Breast epithelium (tissue), 4 donors: ENCODE measurements around the gene CYTH2. TPM values are rescaled to one million over a fixed set of nuclear protein-coding genes. Genes with fewer than 3 reads are reported as not detected.

Experiments
- DNase-seq, 2 donors: peaks; one replicate each; pipeline ENCODE4 v3.0.0-alpha.2; 2019; ENCODE audit warnings: low spot score in 2 of 2
- H3K27ac ChIP-seq, 2 donors: fragments of 200-600 bp; sonication (generic) in 1 of 2; one replicate each; pipeline ENCODE4 v1.5.1; 2016 to 2019; ENCODE audit warnings: mild to moderate bottlenecking in 1 of 2
- H3K27me3 ChIP-seq, 2 donors: fragments of 200-600 bp; sonication (generic) in 1 of 2; one replicate each; pipeline versions ENCODE4 v1.5.1 to v1.6.0; 2017 to 2019; ENCODE audit warnings: control low read depth in 1 of 2, mild to moderate bottlenecking in 1 of 2
- H3K36me3 ChIP-seq: fragments of 200-600 bp; one replicate; pipeline ENCODE4 v1.5.1; 2019
- H3K4me1 ChIP-seq, 2 donors: fragments of 200-600 bp; sonication (generic); one replicate each; pipeline ENCODE4 v1.5.1; 2016 to 2019; ENCODE audit warnings: control low read depth in 1 of 2
- H3K4me3 ChIP-seq, 3 donors: fragments of 200-600 bp; sonication (generic); 1 replicate in 2 of 3; 2 replicates in 1 of 3; pipeline ENCODE4 v1.5.1; 2016 to 2019; ENCODE audit warnings: mild to moderate bottlenecking in 3 of 3, moderate library complexity in 2 of 3
- H3K9me3 ChIP-seq, 2 donors: fragments of 200-600 bp; sonication (generic) in 1 of 2; one replicate each; pipeline ENCODE4 v1.5.1; 2016 to 2019; ENCODE audit warnings: control low read depth in 1 of 2
- CTCF ChIP-seq, 3 donors: fragments of 450-650 bp; IDR thresholded peaks; one replicate each; pipeline ENCODE4 v1.5.1; 2016 to 2017; ENCODE audit warnings: antibody characterized with exemption in 3 of 3, mild to moderate bottlenecking in 3 of 3, moderate library complexity in 3 of 3
- POLR2A ChIP-seq: fragments of 450-650 bp; IDR thresholded peaks from one replicate; pipeline ENCODE4 v1.6.1; 2016; ENCODE audit warnings: antibody characterized with exemption, mild to moderate bottlenecking, moderate library complexity
- POLR2AphosphoS5 ChIP-seq, 3 donors: sonication (generic); formaldehyde crosslinking; IDR thresholded peaks; one replicate each; pipeline ENCODE4 v1.6.1; 2017; ENCODE audit warnings: antibody characterized with exemption in 3 of 3
- intact Hi-C: fragments of 100-400 bp; cut with DNase I; formaldehyde crosslinking; loops from one replicate; pipeline ENCODE4 v1.15.1; 2023; ENCODE audit warnings: low total_unique reads
- total RNA-seq, 3 donors: library from RNA; depleted of rRNA; stranded (reverse); fragments of >200 nt; gene quantifications; one replicate each; pipeline ENCODE4 v1.1.0, GENCODE V29; 2016

Gene CYTH2
- total RNA-seq, 3 donors from 2014 or later = 42.2 to 74.7 (median 70.4) TPM

- intact Hi-C loops = no loop called here
- peaks cover 8 to 21% of the 10 kb centered on the region in 2 donors for H3K27me3 ChIP-seq
- no peak for DNase-seq
These were observed 28.8 kb downstream of the CYTH2 start for GRCh38 chr19:48497728-48498594.

GRCh38 chr19:48498595-48499311, 29.6 kb downstream of the CYTH2 start:
- Histone ChIP-seq H3K9me3 (no peaks in the 10 kb centered on the region), H3K4me3 (peak overlapping the region in 2 of 3 donors; percentile 39 to 54), H3K27me3 (peaks cover 8 to 21% of the 10 kb centered on the region in 2 donors), H3K4me1 (no peaks in the 10 kb centered on the region), H3K27ac (no peak overlapping the region), H3K36me3 (no peaks in the 10 kb centered on the region)
- TF ChIP-seq POLR2A (no peak), CTCF (IDR thresholded peaks at IDR 0.05) (no peak), POLR2AphosphoS5 (IDR thresholded peaks at IDR 0.05) (no peak)
- intact Hi-C loops = no loop called here
- no peak for DNase-seq

More at GRCh38 chr19:48497728-48498594, 28.8 kb downstream of the CYTH2 start:
- TF ChIP-seq CTCF (IDR thresholded peaks at IDR 0.05) (no peak), POLR2A (no peak), POLR2AphosphoS5 (IDR thresholded peaks at IDR 0.05) (no peak)
- H3K4me3 ChIP-seq = peak overlapping the region in 2 of 3 donors; percentile 39 to 54
- no peak overlapping the region for H3K27ac ChIP-seq
- no peaks in the 10 kb centered on the region for H3K4me1 ChIP-seq
- no peaks in the 10 kb centered on the region for H3K9me3 ChIP-seq
- no peaks in the 10 kb centered on the region for H3K36me3 ChIP-seq

GRCh38 chr19:48499316-48500090, 30.3 kb downstream of the CYTH2 start:
- H3K27me3 ChIP-seq = peaks cover 8 to 21% of the 10 kb centered on the region in 2 donors
- no peak overlapping the region for H3K27ac ChIP-seq
- peak overlapping the region in 2 of 3 donors; percentile 39 to 54 for H3K4me3 ChIP-seq
- H3K36me3 ChIP-seq = no peaks in the 10 kb centered on the region
- DNase-seq = no peak
- intact Hi-C loops = loop anchor here (10.0 kb wide), 1 partner anchor 75 kb away; no protein-coding TSS in a partner anchor
- TF ChIP-seq CTCF (IDR thresholded peaks at IDR 0.05) = no peak
- no peak for TF ChIP-seq POLR2AphosphoS5 (IDR thresholded peaks at IDR 0.05)
- no peaks in the 10 kb centered on the region for H3K4me1 ChIP-seq
- H3K9me3 ChIP-seq = no peaks in the 10 kb centered on the region

- DNase-seq = no peak
- intact Hi-C loops = loop anchor here (10.0 kb wide), 1 partner anchor 74 kb away; no protein-coding TSS in a partner anchor
- H3K27me3 ChIP-seq = peaks cover 8 to 21% of the 10 kb centered on the region in 2 donors
- no peaks in the 10 kb centered on the region for H3K36me3 ChIP-seq
- no peaks in the 10 kb centered on the region for H3K9me3 ChIP-seq
- peak overlapping the region; percentile 30 to 80 for H3K27ac ChIP-seq
- peak overlapping the region in 2 of 3 donors; percentile 45 to 54 for H3K4me3 ChIP-seq
- H3K4me1 ChIP-seq = no peaks in the 10 kb centered on the region
- TF ChIP-seq CTCF (IDR thresholded peaks at IDR 0.05) (no peak), POLR2A (no peak), POLR2AphosphoS5 (IDR thresholded peaks at IDR 0.05) (no peak)
These were observed 31.8 kb downstream of the CYTH2 start for GRCh38 chr19:48500830-48501493.
